Measurements from ENCODE around the gene FANCC.

- TF ChIP-seq CTCF (IDR thresholded peaks at IDR 0.05 in 8 of 11, conservative IDR thresholded peaks at IDR 0.05 in 3 of 11) (no peak), POLR2A (IDR thresholded peaks at IDR 0.05) (no peak)
Measured at GRCh38 chr9:95102001-95102433, 215.5 kb downstream of the FANCC start.

Measured in spleen (tissue), 7 donors.